HG02642 (cell line): ENCODE measurements around the gene GK2.

Source experiments
- ATAC-seq: cut with Tn5 transposase; IDR thresholded peaks from one replicate; pipeline ENCODE4 v1.9.1; 2021; ENCODE audit warnings: mild to moderate bottlenecking; ENCODE audit not compliant: unreplicated experiment, poor library complexity

The GK2 gene

GRCh38 chr4:79395841-79396240 lies 12.2 kb downstream of the GK2 start:
- no peak for ATAC-seq

- ATAC-seq, result no peak
Measured at GRCh38 chr4:79390890-79391289, 17.1 kb downstream of the GK2 start.

- ATAC-seq, result no peak
Measured at GRCh38 chr4:79385641-79386040, 22.4 kb downstream of the GK2 start.

- ATAC-seq, result no peak
Measured at GRCh38 chr4:79381161-79381560, 26.9 kb downstream of the GK2 start.

GRCh38 chr4:79370026-79370425 lies 38.0 kb downstream of the GK2 start:
- ATAC-seq, result no peak

- no peak for ATAC-seq
Measured at GRCh38 chr4:79367096-79367495, 40.9 kb downstream of the GK2 start.

GRCh38 chr4:79366422-79366821 lies 41.6 kb downstream of the GK2 start:
- ATAC-seq, result no peak

- ATAC-seq, result no peak
Measured at GRCh38 chr4:79364061-79364460, 44.0 kb downstream of the GK2 start.

- no peak for ATAC-seq
Measured at GRCh38 chr4:79362626-79363025, 45.4 kb downstream of the GK2 start.

GRCh38 chr4:79360006-79360405 lies 48.0 kb downstream of the GK2 start:
- ATAC-seq, result no peak

- ATAC-seq, result no peak
Measured at GRCh38 chr4:79358438-79358837, 49.6 kb downstream of the GK2 start.

- no peak for ATAC-seq
Measured at GRCh38 chr4:79357365-79357764, 50.7 kb downstream of the GK2 start.
